IMR-90 (cell line): ENCODE results near the gene MTRF1L. TPM values are rescaled to one million over a fixed set of nuclear protein-coding genes. Genes with fewer than 3 reads are reported as not detected.
A peak's percentile ranks its signal among the peaks of the same experiment; 100 is the strongest.

Experiments
- ATAC-seq: fragments of 200-7000 bp; cut with Tn5 transposase; 2 replicates; pipeline ENCODE4 v1.9.1; 2020; ENCODE audit warnings: low read depth, mild to moderate bottlenecking, moderate library complexity
- BruUV-seq: library from RNA; stranded (reverse); fragments of 400-500 nt; replicated peaks from 2 replicates; lab custom pipeline; 2021; lab: Mats Ljungman, UMichigan
- CTCF ChIA-PET: fragments of 300-600 bp; formaldehyde crosslinking; extraction: SDS; loops from one replicate; lab custom pipeline; 2021; ENCODE audit warnings: antibody characterized with exemption; lab: Yijun Ruan, JAX
- POLR2A ChIA-PET: fragments of 300-600 bp; sonication (Branson Sonifier 250); formaldehyde crosslinking; loops from one replicate; lab custom pipeline; 2022; ENCODE audit warnings: antibody characterized with exemption; ENCODE audit not compliant: unreplicated experiment; lab: Charles Lee
- DNase-seq: peaks from one replicate; pipeline ENCODE4 v3.0.0; 2013
- H2AFZ ChIP-seq: replicated peaks from 2 replicates; pipeline ENCODE3; 2013; ENCODE audit warnings: low read length, mild to moderate bottlenecking; ENCODE audit not compliant: poor library complexity
- H2AK5ac ChIP-seq: 2 replicates; pipeline ENCODE4 v1.6.1; 2013; ENCODE audit warnings: low read depth, low read length, inconsistent platforms
- H2AK9ac ChIP-seq: replicated peaks from 2 replicates; pipeline ENCODE3; 2013; ENCODE audit warnings: mild to moderate bottlenecking, low read depth, low read length, moderate library complexity; ENCODE audit not compliant: poor library complexity
- H2BK120ac ChIP-seq: 2 replicates; pipeline ENCODE4 v1.6.1; 2013; ENCODE audit warnings: low read depth, low read length, inconsistent platforms
- H2BK15ac ChIP-seq: 3 replicates; pipeline ENCODE4 v1.6.1; 2013; ENCODE audit warnings: low read depth, low read length, inconsistent platforms
- H2BK20ac ChIP-seq: 2 replicates; pipeline ENCODE4 v1.6.1; 2013; ENCODE audit warnings: low read depth, mild to moderate bottlenecking, inconsistent platforms, low read length, moderate library complexity
- H2BK5ac ChIP-seq: 2 replicates; pipeline ENCODE4 v1.6.1; 2013; ENCODE audit warnings: mild to moderate bottlenecking, low read depth, low read length, inconsistent platforms; ENCODE audit not compliant: poor library complexity, severe bottlenecking
- H3K14ac ChIP-seq: replicated peaks from 2 replicates; pipeline ENCODE4 v1.6.1; 2013; ENCODE audit warnings: low read depth, low read length, inconsistent platforms
- H3K18ac ChIP-seq: 2 replicates; pipeline ENCODE4 v1.6.1; 2013; ENCODE audit warnings: low read depth, low read length, control low read depth
- H3K23ac ChIP-seq: 2 replicates; pipeline ENCODE4 v1.6.1; 2013; ENCODE audit warnings: low read depth, low read length, inconsistent platforms
- H3K27ac ChIP-seq: 2 replicates; pipeline ENCODE4 v1.5.1; 2013; ENCODE audit warnings: mild to moderate bottlenecking, control low read depth, low read length; ENCODE audit not compliant: insufficient read depth
- H3K27me3 ChIP-seq: 2 replicates; pipeline ENCODE4 v1.6.1; 2013; ENCODE audit warnings: low read length; ENCODE audit not compliant: control insufficient read depth, insufficient read depth
- H3K36me3 ChIP-seq: 2 replicates; pipeline ENCODE4 v1.6.1; 2013; ENCODE audit warnings: low read length, mixed read lengths; ENCODE audit not compliant: control insufficient read depth, insufficient read depth
- H3K4ac ChIP-seq: 2 replicates; pipeline ENCODE4 v1.6.1; 2013; ENCODE audit warnings: low read depth, low read length, inconsistent platforms
- H3K4me1 ChIP-seq: 2 replicates; pipeline ENCODE4 v1.6.1; 2013; ENCODE audit warnings: low read length, mixed read lengths; ENCODE audit not compliant: control insufficient read depth, insufficient read depth
- H3K4me2 ChIP-seq: 2 replicates; pipeline ENCODE4 v1.6.1; 2013; ENCODE audit warnings: low read depth, mild to moderate bottlenecking, control low read depth, low read length, moderate library complexity
- H3K4me3 ChIP-seq: 2 replicates; pipeline ENCODE4 v1.5.1; 2013; ENCODE audit warnings: low read depth, mild to moderate bottlenecking, control low read depth, low read length, moderate library complexity; ENCODE audit not compliant: insufficient read depth
- H3K56ac ChIP-seq: 2 replicates; pipeline ENCODE4 v1.6.1; 2013; ENCODE audit warnings: low read length, inconsistent platforms; ENCODE audit not compliant: insufficient read depth; ENCODE audit errors: extremely low read depth
- H3K79me1 ChIP-seq, 2 experiments: 2 replicates each; pipeline ENCODE4 v1.6.1; 2013; ENCODE audit warnings: low read length in 2 of 2, inconsistent platforms in 1 of 2, low read depth in 1 of 2
- H3K9ac ChIP-seq: 2 replicates; pipeline ENCODE4 v1.6.1; 2013; ENCODE audit warnings: low read depth, low read length, control low read depth
- H3K9me1 ChIP-seq: 2 replicates; pipeline ENCODE4 v1.6.1; 2013; ENCODE audit warnings: low read length, inconsistent platforms; ENCODE audit not compliant: insufficient read depth
- H3K9me3 ChIP-seq: 2 replicates; pipeline ENCODE4 v1.6.1; 2013; ENCODE audit warnings: low read length; ENCODE audit not compliant: control insufficient read depth, insufficient read depth
- H4K20me1 ChIP-seq: 2 replicates; pipeline ENCODE4 v1.6.1; 2013; ENCODE audit warnings: low read length, inconsistent platforms; ENCODE audit not compliant: insufficient read depth
- H4K5ac ChIP-seq: 2 replicates; pipeline ENCODE4 v1.6.1; 2013; ENCODE audit warnings: mild to moderate bottlenecking, low read depth, low read length, control low read depth
- H4K8ac ChIP-seq, 2 experiments: 2 replicates each; pipeline ENCODE4 v1.6.1; 2013; ENCODE audit warnings: low read depth in 2 of 2, low read length in 2 of 2, control low read depth in 1 of 2, inconsistent platforms in 1 of 2
- H4K91ac ChIP-seq: 2 replicates; pipeline ENCODE4 v1.6.1; 2013; ENCODE audit warnings: low read depth, low read length, inconsistent platforms; ENCODE audit not compliant: insufficient read depth
- BHLHE40 ChIP-seq: fragments of 150-350 bp; IDR thresholded peaks from 2 replicates; pipeline ENCODE4 v1.6.1; 2016; ENCODE audit warnings: mild to moderate bottlenecking, low read depth, low read length
- CEBPB ChIP-seq: IDR thresholded peaks from 2 replicates; pipeline ENCODE4 v1.6.1; 2012; ENCODE audit warnings: low read depth, low read length, improper control_type of control experiment
- CHD1 ChIP-seq: IDR thresholded peaks from 2 replicates; pipeline ENCODE4 v1.6.1; 2012; ENCODE audit warnings: low read depth, low read length, improper control_type of control experiment
- FOS ChIP-seq: fragments of 150-350 bp; IDR thresholded peaks from 2 replicates; pipeline ENCODE4 v1.6.1; 2016; ENCODE audit warnings: low read depth, low read length
- MAFK ChIP-seq: IDR thresholded peaks from 2 replicates; pipeline ENCODE4 v1.6.1; 2012; ENCODE audit warnings: low read depth, low read length, improper control_type of control experiment
- MAZ ChIP-seq: IDR thresholded peaks from 2 replicates; pipeline ENCODE4 v1.6.1; 2012; ENCODE audit warnings: low read depth, mild to moderate bottlenecking, low read length, improper control_type of control experiment, moderate library complexity, borderline replicate concordance
- MXI1 ChIP-seq: IDR thresholded peaks from 2 replicates; pipeline ENCODE4 v1.6.1; 2012; ENCODE audit warnings: low read depth, mild to moderate bottlenecking, low read length, moderate library complexity, borderline replicate concordance
- NFE2L2 ChIP-seq: fragments of 150-350 bp; IDR thresholded peaks from 2 replicates; pipeline ENCODE4 v1.6.1; 2016; ENCODE audit warnings: low read depth, mild to moderate bottlenecking, low read length
- POLR2A ChIP-seq: IDR thresholded peaks from 2 replicates; pipeline ENCODE4 v1.6.1; 2012; ENCODE audit warnings: mild to moderate bottlenecking, low read depth, low read length
- RAD21 ChIP-seq: IDR thresholded peaks from 2 replicates; pipeline ENCODE4 v1.6.1; 2012; ENCODE audit warnings: low read length, improper control_type of control experiment
- RCOR1 ChIP-seq: IDR thresholded peaks from 2 replicates; pipeline ENCODE4 v1.6.1; 2012; ENCODE audit warnings: mild to moderate bottlenecking, low read length, improper control_type of control experiment; ENCODE audit not compliant: insufficient replicate concordance
- RFX5 ChIP-seq: IDR thresholded peaks from 2 replicates; pipeline ENCODE4 v1.8.0; 2012; ENCODE audit warnings: low read depth, mild to moderate bottlenecking, low read length, moderate library complexity
- SMC3 ChIP-seq: fragments of 150-350 bp; IDR thresholded peaks from 2 replicates; pipeline ENCODE4 v1.6.1; 2016; ENCODE audit warnings: low read depth, mild to moderate bottlenecking, antibody characterized with exemption, low read length, moderate library complexity
- WGBS, 2 experiments: methylation state at CpG; one replicate each; pipeline versions ENCODE4 v1.1.5 to v1.1.7; 2013; ENCODE audit warnings: missing lambda C conversion rate in 2 of 2; ENCODE audit not compliant: insufficient read length in 1 of 2; ENCODE audit errors: extremely low coverage in 2 of 2; 5-methylcytosine and 5-hydroxymethylcytosine counted together
- dilution Hi-C: fragments of 300-500 bp; cut with HindIII; formaldehyde crosslinking; loops from one replicate; pipeline ENCODE4 v1.14.3; 2018; ENCODE audit warnings: low sequenced_read_pairs; ENCODE audit not compliant: unreplicated experiment
- in situ Hi-C: fragments of 300-500 bp; cut with MboI; formaldehyde crosslinking; loops from 3 replicates; pipeline ENCODE4 v1.14.3; 2019; ENCODE audit warnings: low sequenced_read_pairs, inconsistent platforms, mixed read lengths
- intact Hi-C: fragments of 100-400 bp; cut with micrococcal nuclease; formaldehyde crosslinking; loops from 2 replicates; pipeline ENCODE4 v1.10.0; 2022
- polyA plus RNA-seq, 3 experiments: library from polyadenylated mRNA; depleted of rRNA; stranded (reverse); fragments of >200 nt; gene quantifications; 2 replicates each; pipeline ENCODE4 v1.2.3, GENCODE V29; 2012; ENCODE audit warnings: low replicate concordance in 1 of 3
- total RNA-seq: library from RNA; depleted of rRNA; stranded (reverse); fragments of >200 nt; gene quantifications from 2 replicates; pipeline ENCODE4 v1.2.3, GENCODE V29; 2012
- TF ChIP-seq, protein P1 (sequence below): fragments of 150-350 bp; IDR thresholded peaks from 2 replicates; pipeline ENCODE4 v1.6.1; 2017; ENCODE audit warnings: mild to moderate bottlenecking, antibody characterized with exemption, low read length, low read depth
- TF ChIP-seq, protein P2 (sequence below): fragments of 150-350 bp; IDR thresholded peaks from 2 replicates; pipeline ENCODE4 v1.6.1; 2016; ENCODE audit warnings: low read depth, mild to moderate bottlenecking, low read length, moderate library complexity, borderline replicate concordance
- TF ChIP-seq, protein P3 (sequence below): conservative IDR thresholded peaks from 2 replicates; pipeline ENCODE4 v1.5.1; 2012; ENCODE audit warnings: mild to moderate bottlenecking, low read depth, low read length, improper control_type of control experiment

MTRF1L gene
- total and polyA plus RNA-seq, 2 of the 4 experiments (the other 2 are of a cell fraction), result 6.9 to 11.1 TPM

DNA sequence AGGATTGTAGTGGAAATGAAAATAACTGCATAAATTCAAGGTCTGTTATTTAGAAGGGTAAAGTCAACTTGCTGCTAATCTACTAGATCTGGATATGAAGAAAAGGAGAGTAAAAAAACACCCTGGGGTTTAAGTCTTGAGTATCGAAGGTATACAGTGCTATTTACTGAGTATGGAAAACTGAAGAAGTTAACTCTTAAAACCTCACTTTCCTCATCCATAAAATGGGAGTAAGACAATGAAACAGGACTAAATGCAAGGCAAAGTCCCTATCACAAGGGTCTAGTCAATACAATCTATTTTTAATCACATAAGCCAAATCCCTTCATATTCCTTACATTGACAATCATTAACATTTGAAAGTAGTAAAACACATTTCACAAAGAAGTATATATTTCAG is 21.9 kb downstream of the MTRF1L start:
- Histone ChIP-seq H3K23ac (peak overlapping the region; percentile 59; the same call in 1 of the 2 replicates), H2BK20ac (no peak overlapping the region), H3K9me1 (peaks cover 5% of the 10 kb centered on the region; the same call in 1 of the 2 replicates), H3K4me3 (peak overlapping the region; percentile 5; the same call in 1 of the 2 replicates), H4K20me1 (peaks cover 19% of the 10 kb centered on the region), H3K18ac (no peak overlapping the region), H4K8ac (no peak overlapping the region), H3K56ac (no peak overlapping the region), H3K14ac (no peak overlapping the region), H2BK5ac (peak overlapping the region; percentile 27), H4K91ac (no peak overlapping the region), H3K27ac (no peak overlapping the region), H3K4ac (no peak overlapping the region), H2AK5ac (no peak overlapping the region), H3K27me3 (no peaks in the 10 kb centered on the region), H2BK15ac (no peak overlapping the region), H3K9ac (peak overlapping the region; percentile 32; the same call in 1 of the 2 replicates), H2AK9ac (no peak overlapping the region), H3K9me3 (no peaks in the 10 kb centered on the region), H4K5ac (no peak overlapping the region), H2BK120ac (no peak overlapping the region), H3K79me1 (peaks cover 4 to 10% of the 10 kb centered on the region in 2 experiments; a peak in 2 of 4 replicates), H3K4me1 (peaks cover 10% of the 10 kb centered on the region), H2AFZ (no peak overlapping the region), H3K36me3 (no peaks in the 10 kb centered on the region; the same call in 1 of the 2 replicates), H3K4me2 (peak overlapping the region; percentile 81)
- TF ChIP-seq RCOR1 (no peak), NFE2L2 (no peak), RFX5 (no peak), MAZ (no peak), CEBPB (no peak), MAFK (no peak), MXI1 (no peak), FOS (no peak), CHD1 (no peak), POLR2A (no peak), SMC3 (no peak), RAD21 (no peak), BHLHE40 (no peak)
- TF ChIP-seq, protein P1, sequence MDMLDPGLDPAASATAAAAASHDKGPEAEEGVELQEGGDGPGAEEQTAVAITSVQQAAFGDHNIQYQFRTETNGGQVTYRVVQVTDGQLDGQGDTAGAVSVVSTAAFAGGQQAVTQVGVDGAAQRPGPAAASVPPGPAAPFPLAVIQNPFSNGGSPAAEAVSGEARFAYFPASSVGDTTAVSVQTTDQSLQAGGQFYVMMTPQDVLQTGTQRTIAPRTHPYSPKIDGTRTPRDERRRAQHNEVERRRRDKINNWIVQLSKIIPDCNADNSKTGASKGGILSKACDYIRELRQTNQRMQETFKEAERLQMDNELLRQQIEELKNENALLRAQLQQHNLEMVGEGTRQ, result no peak
- TF ChIP-seq, protein P2, sequence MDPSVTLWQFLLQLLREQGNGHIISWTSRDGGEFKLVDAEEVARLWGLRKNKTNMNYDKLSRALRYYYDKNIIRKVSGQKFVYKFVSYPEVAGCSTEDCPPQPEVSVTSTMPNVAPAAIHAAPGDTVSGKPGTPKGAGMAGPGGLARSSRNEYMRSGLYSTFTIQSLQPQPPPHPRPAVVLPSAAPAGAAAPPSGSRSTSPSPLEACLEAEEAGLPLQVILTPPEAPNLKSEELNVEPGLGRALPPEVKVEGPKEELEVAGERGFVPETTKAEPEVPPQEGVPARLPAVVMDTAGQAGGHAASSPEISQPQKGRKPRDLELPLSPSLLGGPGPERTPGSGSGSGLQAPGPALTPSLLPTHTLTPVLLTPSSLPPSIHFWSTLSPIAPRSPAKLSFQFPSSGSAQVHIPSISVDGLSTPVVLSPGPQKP, result no peak
- TF ChIP-seq, protein P3, sequence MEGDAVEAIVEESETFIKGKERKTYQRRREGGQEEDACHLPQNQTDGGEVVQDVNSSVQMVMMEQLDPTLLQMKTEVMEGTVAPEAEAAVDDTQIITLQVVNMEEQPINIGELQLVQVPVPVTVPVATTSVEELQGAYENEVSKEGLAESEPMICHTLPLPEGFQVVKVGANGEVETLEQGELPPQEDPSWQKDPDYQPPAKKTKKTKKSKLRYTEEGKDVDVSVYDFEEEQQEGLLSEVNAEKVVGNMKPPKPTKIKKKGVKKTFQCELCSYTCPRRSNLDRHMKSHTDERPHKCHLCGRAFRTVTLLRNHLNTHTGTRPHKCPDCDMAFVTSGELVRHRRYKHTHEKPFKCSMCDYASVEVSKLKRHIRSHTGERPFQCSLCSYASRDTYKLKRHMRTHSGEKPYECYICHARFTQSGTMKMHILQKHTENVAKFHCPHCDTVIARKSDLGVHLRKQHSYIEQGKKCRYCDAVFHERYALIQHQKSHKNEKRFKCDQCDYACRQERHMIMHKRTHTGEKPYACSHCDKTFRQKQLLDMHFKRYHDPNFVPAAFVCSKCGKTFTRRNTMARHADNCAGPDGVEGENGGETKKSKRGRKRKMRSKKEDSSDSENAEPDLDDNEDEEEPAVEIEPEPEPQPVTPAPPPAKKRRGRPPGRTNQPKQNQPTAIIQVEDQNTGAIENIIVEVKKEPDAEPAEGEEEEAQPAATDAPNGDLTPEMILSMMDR, result no peak
- intact Hi-C loops, result loop anchor here (5.0 kb wide), 1 partner anchor 598 kb away; no protein-coding TSS in a partner anchor
- DNase-seq (no peak), ATAC-seq (no peak)
- dilution Hi-C loops, result no loop called here
- in situ Hi-C loops, result no loop called here
- ChIA-PET POLR2A (no interaction called here), CTCF (no interaction called here)
- WGBS, 2 experiments, result no CpG with 5 or more reads among the region's 1 CpG
- TSS peak; percentile 47 for BruUV-seq
